H1 (cell line): Measurements from ENCODE around the gene RSAD1. TPM values are rescaled to one million over a fixed set of nuclear protein-coding genes. Genes with fewer than 3 reads are reported as not detected.

ENCODE experiments used
- CTCF ChIA-PET: fragments of 300-600 bp; sonication (Branson Sonifier 250); formaldehyde crosslinking; loops from one replicate; lab custom pipeline; 2021; ENCODE audit not compliant: partially characterized antibody; lab: Charles Lee
- POLR2A ChIA-PET: fragments of 300-600 bp; sonication (Branson Sonifier 250); formaldehyde crosslinking; loops from one replicate; lab custom pipeline; 2021; ENCODE audit warnings: inconsistent platforms; ENCODE audit not compliant: partially characterized antibody; lab: Charles Lee
- DNase-seq, 2 experiments: peaks; one replicate each; pipeline versions ENCODE4 v3.0.0 to v3.0.0-alpha.2; 2010 to 2022; ENCODE audit warnings: low spot score in 2 of 2, low read depth in 1 of 2, mixed read lengths in 1 of 2
- FAIRE-seq: peaks from 2 replicates; lab custom pipeline; 2011; peaks lifted over from hg19 to GRCh38; lab: Jason Lieb, UNC
- H2AFZ ChIP-seq: 2 replicates; pipeline ENCODE4 v1.8.1; 2012; ENCODE audit warnings: low read length, inconsistent platforms
- H2AK5ac ChIP-seq: 2 replicates; pipeline ENCODE4 v1.6.1; 2013; ENCODE audit warnings: low read depth, low read length
- H2BK120ac ChIP-seq: replicated peaks from 2 replicates; pipeline ENCODE3; 2013; ENCODE audit warnings: low read depth, low read length, inconsistent platforms
- H2BK12ac ChIP-seq: 2 replicates; pipeline ENCODE4 v1.6.1; 2013; ENCODE audit warnings: low read depth, low read length
- H2BK15ac ChIP-seq: 2 replicates; pipeline ENCODE4 v1.6.1; 2013; ENCODE audit warnings: low read length
- H2BK20ac ChIP-seq: 2 replicates; pipeline ENCODE4 v1.6.1; 2013; ENCODE audit warnings: low read length
- H2BK5ac ChIP-seq: 2 replicates; pipeline ENCODE4 v1.6.1; 2013; ENCODE audit warnings: low read depth, low read length
- H3K14ac ChIP-seq: 2 replicates; pipeline ENCODE4 v1.6.1; 2013; ENCODE audit warnings: inconsistent platforms; ENCODE audit not compliant: insufficient read length
- H3K18ac ChIP-seq: 2 replicates; pipeline ENCODE4 v1.6.1; 2013; ENCODE audit warnings: low read length; ENCODE audit errors: extremely low read depth
- H3K23ac ChIP-seq: 2 replicates; pipeline ENCODE4 v1.6.1; 2013; ENCODE audit warnings: inconsistent platforms; ENCODE audit not compliant: insufficient read length
- H3K23me2 ChIP-seq: 2 replicates; pipeline ENCODE4 v1.6.1; 2013; ENCODE audit warnings: low read depth, low read length
- H3K27ac ChIP-seq: 2 replicates; pipeline ENCODE4 v1.6.1; 2011; ENCODE audit warnings: low read depth, low read length, inconsistent platforms
- H3K27me3 ChIP-seq, 4 experiments: replicated peaks in 1 of 4; 1 replicate in 1 of 4; 2 replicates in 3 of 4; pipeline versions ENCODE4 v1.6.1 to v1.8.1; 2011 to 2013; ENCODE audit warnings: low read length in 3 of 4, mild to moderate bottlenecking in 3 of 4, inconsistent platforms in 2 of 4, mixed read lengths in 2 of 4, moderate library complexity in 1 of 4; ENCODE audit not compliant: control insufficient read depth in 3 of 4, insufficient read depth in 3 of 4; ENCODE audit errors: extremely low read depth in 1 of 4
- H3K36me3 ChIP-seq, 4 experiments: 2 replicates each; pipeline versions ENCODE4 v1.6.1 to v1.8.1; 2011 to 2013; ENCODE audit warnings: mild to moderate bottlenecking in 4 of 4, low read length in 3 of 4, moderate library complexity in 2 of 4, control low read depth in 1 of 4, inconsistent platforms in 1 of 4; ENCODE audit not compliant: insufficient read depth in 4 of 4, control insufficient read depth in 2 of 4
- H3K4ac ChIP-seq: replicated peaks from 2 replicates; pipeline ENCODE3; 2013; ENCODE audit warnings: low read length, low read depth, mixed read lengths, inconsistent platforms; ENCODE audit not compliant: insufficient read length
- H3K4me1 ChIP-seq, 4 experiments: replicated peaks in 1 of 4; 1 replicate in 1 of 4; 2 replicates in 3 of 4; pipeline versions ENCODE4 v1.6.1 to v1.8.1; 2011 to 2013; ENCODE audit warnings: low read length in 3 of 4, inconsistent platforms in 2 of 4, mixed read lengths in 1 of 4; ENCODE audit not compliant: insufficient read depth in 4 of 4, control insufficient read depth in 3 of 4
- H3K4me2 ChIP-seq, 2 experiments: 2 replicates each; pipeline versions ENCODE4 v1.6.1 to v1.8.1; 2011 to 2013; ENCODE audit warnings: low read depth in 2 of 2, low read length in 2 of 2, control low read depth in 1 of 2, inconsistent platforms in 1 of 2, mild to moderate bottlenecking in 1 of 2; ENCODE audit not compliant: insufficient read depth in 1 of 2
- H3K4me3 ChIP-seq, 4 experiments: fragments of 200-600, 300-600 bp in 1 of 4; sonication (generic), shearing (Covaris generic), sonication (Bioruptor Twin) in 1 of 4; 2 replicates each; pipeline versions ENCODE4 v1.5.1 to v1.8.1; 2011 to 2016; ENCODE audit warnings: low read length in 4 of 4, low read depth in 3 of 4, control low read depth in 2 of 4, inconsistent platforms in 2 of 4, mild to moderate bottlenecking in 2 of 4, mixed read lengths in 1 of 4, moderate library complexity in 1 of 4; ENCODE audit not compliant: insufficient read depth in 2 of 4; ENCODE audit errors: extremely low read depth in 1 of 4
- H3K56ac ChIP-seq: replicated peaks from 2 replicates; pipeline ENCODE3; 2013; ENCODE audit warnings: low read depth, mild to moderate bottlenecking, mixed read lengths, low read length, inconsistent platforms; ENCODE audit not compliant: insufficient read length
- H3K79me1 ChIP-seq: 2 replicates; pipeline ENCODE4 v1.6.1; 2013; ENCODE audit warnings: low read depth, low read length, control low read depth
- H3K79me2 ChIP-seq, 2 experiments: 2 replicates each; pipeline versions ENCODE4 v1.6.1 to v1.8.1; 2012 to 2013; ENCODE audit warnings: low read length in 2 of 2, mild to moderate bottlenecking in 2 of 2, inconsistent platforms in 1 of 2; ENCODE audit not compliant: insufficient read depth in 2 of 2, control insufficient read depth in 1 of 2
- H3K9ac ChIP-seq, 4 experiments: replicated peaks in 1 of 4; 1 replicate in 1 of 4; 2 replicates in 3 of 4; pipeline versions ENCODE4 v1.6.1 to v1.8.1; 2011 to 2013; ENCODE audit warnings: low read depth in 3 of 4, low read length in 3 of 4, control low read depth in 2 of 4, mild to moderate bottlenecking in 2 of 4, moderate library complexity in 2 of 4, inconsistent platforms in 1 of 4; ENCODE audit errors: extremely low read depth in 1 of 4
- H3K9me3 ChIP-seq, 2 experiments: 2 replicates each; pipeline versions ENCODE4 v1.6.1 to v1.8.1; 2012 to 2013; ENCODE audit warnings: mild to moderate bottlenecking in 2 of 2, moderate library complexity in 2 of 2, control low read depth in 1 of 2, inconsistent platforms in 1 of 2, low read depth in 1 of 2, low read length in 1 of 2, mixed read lengths in 1 of 2; ENCODE audit not compliant: insufficient read depth in 2 of 2
- H4K20me1 ChIP-seq, 2 experiments: replicated peaks in 1 of 2; 2 replicates each; pipeline versions ENCODE3 to v1.8.1; 2011 to 2013; ENCODE audit warnings: inconsistent platforms in 2 of 2, low read length in 2 of 2, mild to moderate bottlenecking in 1 of 2; ENCODE audit not compliant: insufficient read depth in 2 of 2, control insufficient read depth in 1 of 2
- H4K5ac ChIP-seq: 2 replicates; pipeline ENCODE4 v1.6.1; 2013; ENCODE audit warnings: low read length, low read depth, mixed read lengths, inconsistent platforms; ENCODE audit not compliant: insufficient read length
- H4K8ac ChIP-seq: 2 replicates; pipeline ENCODE4 v1.8.0; 2013; ENCODE audit warnings: mild to moderate bottlenecking, moderate library complexity, low read length, inconsistent platforms; ENCODE audit not compliant: insufficient read depth; ENCODE audit errors: extremely low read depth
- H4K91ac ChIP-seq: replicated peaks from 2 replicates; pipeline ENCODE3; 2013; ENCODE audit warnings: low read length, mixed read lengths, inconsistent platforms; ENCODE audit not compliant: insufficient read length
- ASH2L ChIP-seq: fragments of 200-600, 300-600 bp; sonication (generic); IDR thresholded peaks from one replicate; pipeline ENCODE4 v1.7.1; 2017; ENCODE audit warnings: low read length
- CBX8 ChIP-seq: fragments of 300-800, 300-1000 bp; sonication (generic); IDR thresholded peaks from 2 replicates; pipeline ENCODE4 v1.7.1; 2016; ENCODE audit warnings: low read depth, low read length, borderline replicate concordance
- GTF2F1 ChIP-seq: IDR thresholded peaks from 2 replicates; pipeline ENCODE4 v1.6.1; 2012; ENCODE audit warnings: low read depth, low read length, improper control_type of control experiment, borderline replicate concordance
- HDAC6 ChIP-seq: IDR thresholded peaks from one replicate; pipeline ENCODE4 v1.7.1; 2012; ENCODE audit warnings: low read depth, mild to moderate bottlenecking, inconsistent platforms, low read length, moderate library complexity
- RBBP5 ChIP-seq: IDR thresholded peaks from 2 replicates; pipeline ENCODE4 v1.7.1; 2012; ENCODE audit warnings: low read depth, mild to moderate bottlenecking, inconsistent platforms, low read length, moderate library complexity, borderline replicate concordance
- RXRA ChIP-seq: IDR thresholded peaks from 2 replicates; pipeline ENCODE4 v1.6.1; 2011; ENCODE audit warnings: low read depth, mild to moderate bottlenecking, low read length, moderate library complexity; ENCODE audit not compliant: insufficient read depth
- SIN3A ChIP-seq, 2 experiments: IDR thresholded peaks in 1 of 2; conservative IDR thresholded peaks in 1 of 2; 2 replicates each; pipeline ENCODE4 v1.6.1; 2011 to 2012; ENCODE audit warnings: low read length in 2 of 2, improper control_type of control experiment in 1 of 2, low read depth in 1 of 2, mild to moderate bottlenecking in 1 of 2
- TAF1 ChIP-seq: IDR thresholded peaks from 2 replicates; pipeline ENCODE4 v1.6.1; 2011; ENCODE audit warnings: mild to moderate bottlenecking, low read depth, low read length
- ZNF274 ChIP-seq: IDR thresholded peaks from 2 replicates; pipeline ENCODE4 v1.7.0; 2012; ENCODE audit warnings: low read length, borderline replicate concordance; ENCODE audit errors: extremely low read depth
- WGBS, 2 experiments: shearing (Covaris generic) in 1 of 2; methylation state at CpG; one replicate each; pipeline versions ENCODE4 v1.1.6 to v1.1.7; 2013 to 2015; ENCODE audit warnings: low lambda C conversion rate in 2 of 2, mixed read lengths in 2 of 2, inconsistent platforms in 1 of 2, low coverage in 1 of 2, missing lambda C conversion rate in 1 of 2; ENCODE audit not compliant: insufficient replicate concordance in 2 of 2, insufficient coverage in 1 of 2, insufficient read length in 1 of 2; ENCODE audit errors: extremely low coverage in 1 of 2, missing lambda C conversion rate in 1 of 2; 5-methylcytosine and 5-hydroxymethylcytosine counted together
- polyA plus RNA-seq, 7 experiments: library from polyadenylated mRNA; depleted of rRNA in 3 of 7; stranded (reverse) in 5 of 7; unstranded in 2 of 7; fragments of >200 nt in 5 of 7; fragments of 200-250 nt in 2 of 7; gene quantifications; 1 replicate in 5 of 7; 2 replicates in 1 of 7; 4 replicates in 1 of 7; pipeline versions ENCODE4 v1.2.1 to v1.2.3, GENCODE V29; 2011 to 2013; ENCODE audit warnings: missing spikeins in 2 of 7, mixed read lengths in 2 of 7
- total RNA-seq: library from RNA; stranded (reverse); fragmentation: NEBNext Ultra II Directional; extraction: Animal tissue kit (Norgen Biotek cat#: 25700); gene quantifications from 2 replicates; pipeline ENCODE4 v1.2.1, GENCODE V29; 2021

The RSAD1 gene
- total and polyA plus RNA-seq, 2 of the 8 experiments (the other 6 are each of a cell fraction or from before 2014, with no cell fraction given) = 17.9 to 33.5 TPM

DNA sequence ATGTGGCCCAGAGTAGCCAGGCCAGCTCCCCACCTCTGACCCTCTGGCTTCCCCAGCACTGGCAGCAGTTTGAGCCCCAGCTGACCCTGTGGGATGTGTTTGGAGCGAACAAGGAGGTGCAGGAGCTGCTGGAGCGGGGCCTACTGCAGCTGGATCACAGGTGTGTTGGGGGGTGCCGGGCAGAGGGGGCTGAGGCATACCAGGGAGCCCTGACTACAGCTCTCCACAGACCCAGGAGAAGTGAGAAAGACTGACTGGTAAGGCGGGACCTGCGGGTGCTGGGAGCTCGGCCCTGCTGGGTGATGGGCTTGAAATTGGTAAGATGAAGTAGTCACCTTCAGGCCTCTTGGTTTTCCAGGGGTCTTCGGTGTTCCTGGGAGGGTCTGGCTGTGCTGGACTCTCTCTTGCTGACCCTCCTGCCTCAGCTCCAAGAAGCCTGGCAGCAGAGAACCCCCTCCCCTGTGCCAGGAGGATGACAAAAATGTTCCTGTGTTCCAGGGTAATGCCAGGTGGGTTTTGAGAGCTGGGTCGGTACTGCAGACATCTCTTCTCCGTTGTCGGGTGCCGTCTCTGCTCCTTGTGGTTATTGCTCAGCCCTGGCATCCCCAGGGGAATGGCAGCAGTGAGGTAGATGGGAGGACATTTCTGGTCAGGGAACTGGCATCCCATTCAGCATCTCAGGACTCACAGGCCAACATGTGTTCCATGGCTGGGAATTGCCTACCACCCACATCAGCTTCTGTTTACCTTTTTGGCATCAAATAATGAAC lies 5.9 kb downstream of the RSAD1 start:
- no peak overlapping the region for H2AFZ ChIP-seq
- no peak overlapping the region for H2BK5ac ChIP-seq
- no peak overlapping the region for H4K5ac ChIP-seq
- no peak for TF ChIP-seq RBBP5
- no peak for TF ChIP-seq RXRA
- TF ChIP-seq GTF2F1 = no peak
- no peak for TF ChIP-seq ASH2L
- no peak for TF ChIP-seq TAF1
- no peak for TF ChIP-seq SIN3A (conservative IDR thresholded peaks at IDR 0.05 in 1 of 2, IDR thresholded peaks at IDR 0.05 in 1 of 2; ENCODE audit: low read depth in 1 of 2, low read length in 2 of 2)
- no peak for TF ChIP-seq ZNF274
- no peak for TF ChIP-seq CBX8
- TF ChIP-seq HDAC6 = no peak
- H2AK5ac ChIP-seq = no peak overlapping the region
- H4K20me1 ChIP-seq = peaks cover 0 to 2% of the 10 kb centered on the region in 2 experiments
- H3K14ac ChIP-seq = no peak overlapping the region
- H2BK120ac ChIP-seq = no peak overlapping the region
- FAIRE-seq (no peak), DNase-seq (no peak)
- H3K9ac ChIP-seq = no peak overlapping the region
- no peak overlapping the region for H3K4me2 ChIP-seq
- H4K8ac ChIP-seq = no peak overlapping the region
- ChIA-PET CTCF (interaction anchor here (0.6 to 9.2 kb wide), 20 partner anchors 9 to 909 kb away, joined by 3 to 116 read pairs (median 5); partner anchors contain the start of genes EPN3, LRRC59, NXPH3 and SPATA20), POLR2A (interaction anchor here (0.8 to 1.5 kb wide), 2 partner anchors 19 to 28 kb away, joined by 3 to 6 read pairs; no protein-coding TSS in a partner anchor)
- H3K4me3 ChIP-seq = no peak overlapping the region
- peaks cover 0 to 3% of the 10 kb centered on the region in 2 experiments; a peak in 1 of 4 replicates for H3K79me2 ChIP-seq
- H3K23me2 ChIP-seq = no peaks in the 10 kb centered on the region
- H3K36me3 ChIP-seq = peaks cover 0 to 13% (median 6%) of the 10 kb centered on the region in 4 experiments; a peak in 4 of 8 replicates
- H3K4me1 ChIP-seq = peaks cover 0 to 5% (median 4%) of the 10 kb centered on the region in 4 experiments; a peak in 5 of 7 replicates
- H2BK15ac ChIP-seq = no peak overlapping the region
- no peak overlapping the region for H4K91ac ChIP-seq
- H3K4ac ChIP-seq = no peak overlapping the region
- H3K23ac ChIP-seq = no peak overlapping the region
- H2BK20ac ChIP-seq = no peak overlapping the region
- no peak overlapping the region for H3K18ac ChIP-seq
- no peaks in the 10 kb centered on the region for H3K9me3 ChIP-seq
- no peak overlapping the region for H3K56ac ChIP-seq
- no peak overlapping the region for H2BK12ac ChIP-seq
- no peak overlapping the region for H3K27ac ChIP-seq
- no peaks in the 10 kb centered on the region for H3K27me3 ChIP-seq
- H3K79me1 ChIP-seq = no peaks in the 10 kb centered on the region
- 91% methylated on average over 11 of the region's 11 CpGs; no CpG with 5 or more reads in 1 of the 2 experiments for WGBS, 2 experiments
